Measurements from ENCODE around the gene ZDHHC11. TPM values are rescaled to one million over a fixed set of nuclear protein-coding genes. Genes with fewer than 3 reads are reported as not detected.

Gene ZDHHC11, protein sequence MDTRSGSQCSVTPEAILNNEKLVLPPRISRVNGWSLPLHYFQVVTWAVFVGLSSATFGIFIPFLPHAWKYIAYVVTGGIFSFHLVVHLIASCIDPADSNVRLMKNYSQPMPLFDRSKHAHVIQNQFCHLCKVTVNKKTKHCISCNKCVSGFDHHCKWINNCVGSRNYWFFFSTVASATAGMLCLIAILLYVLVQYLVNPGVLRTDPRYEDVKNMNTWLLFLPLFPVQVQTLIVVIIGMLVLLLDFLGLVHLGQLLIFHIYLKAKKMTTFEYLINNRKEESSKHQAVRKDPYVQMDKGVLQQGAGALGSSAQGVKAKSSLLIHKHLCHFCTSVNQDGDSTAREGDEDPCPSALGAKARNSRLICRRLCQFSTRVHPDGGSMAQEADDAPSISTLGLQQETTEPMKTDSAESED
- 0.12 and 0.29 TPM in 2 replicates for total RNA-seq (2014; rRNA removed; shearing (Covaris generic))

DNA sequence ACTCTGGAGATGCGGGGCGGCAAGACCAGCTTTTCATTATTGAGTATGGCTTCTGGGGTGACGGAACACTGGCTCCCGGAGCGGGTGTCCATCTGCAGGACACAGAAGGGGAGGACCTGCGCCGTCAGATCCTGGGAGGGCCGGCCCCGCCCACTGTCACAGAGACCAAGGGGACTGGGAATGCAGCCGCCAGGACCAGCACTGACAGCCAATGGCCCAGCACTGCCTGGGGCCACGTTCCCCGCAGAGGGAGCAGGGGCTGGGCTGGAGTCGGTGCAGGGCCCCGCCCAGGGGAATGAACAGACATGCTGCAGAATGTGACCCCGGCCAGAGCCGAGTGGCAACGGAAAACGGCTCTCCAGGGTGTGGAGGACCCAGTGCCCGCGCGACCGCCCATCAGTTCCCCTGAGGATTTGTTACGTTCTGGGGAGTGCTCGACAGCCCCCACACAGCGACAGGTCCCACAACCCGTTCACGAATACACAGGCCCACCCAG is at the start of gene ZDHHC11:
Gene ZDHHC11, minus strand, starts transcription at position 476 of the 496 bp plus-strand sequence. Its CDS starts 384 bp downstream, at position 92.
- no peak for DNase-seq (ENCODE audit: low read depth)

DNA sequence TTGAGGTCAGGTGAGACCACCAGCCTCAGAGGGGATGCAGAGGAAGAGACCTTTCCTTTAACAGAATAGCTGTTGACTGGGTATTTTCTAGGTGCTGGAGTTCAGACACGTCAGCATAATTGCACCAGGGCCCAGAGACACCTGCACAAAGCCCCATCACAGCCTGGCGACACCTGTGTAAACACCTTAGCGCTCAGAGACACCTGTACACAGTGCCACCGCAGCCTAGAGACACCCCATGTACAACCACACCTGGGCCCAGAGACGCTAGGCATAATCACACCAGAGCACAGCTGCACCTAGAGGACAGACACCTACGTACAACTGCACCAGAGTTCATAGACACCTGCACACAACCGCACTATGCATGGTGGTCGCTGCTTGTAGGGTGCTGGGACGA is 42.9 kb upstream of the ZDHHC11 start:
- DNase-seq (ENCODE audit: low read depth) = no peak

DNA sequence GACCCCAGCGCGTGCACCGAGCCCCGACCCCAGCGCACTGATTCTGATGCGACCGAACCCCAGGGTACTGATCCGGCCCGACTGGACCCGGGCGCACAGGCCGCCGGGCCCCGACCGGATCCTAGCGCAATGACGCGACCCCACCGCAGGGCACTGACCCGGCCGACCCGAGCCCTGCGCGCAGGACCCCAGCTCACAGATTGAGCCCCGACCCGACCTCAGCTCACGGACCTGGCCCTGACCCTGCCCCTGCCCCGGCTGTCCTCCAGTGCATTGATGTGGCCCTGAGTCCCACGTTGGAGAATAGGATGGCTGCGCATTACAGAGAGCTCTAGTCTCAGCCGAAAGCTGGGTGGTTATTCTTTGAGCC is 42.3 kb upstream of the ZDHHC11 start:
- no peak for DNase-seq (ENCODE audit: low read depth)

DNA sequence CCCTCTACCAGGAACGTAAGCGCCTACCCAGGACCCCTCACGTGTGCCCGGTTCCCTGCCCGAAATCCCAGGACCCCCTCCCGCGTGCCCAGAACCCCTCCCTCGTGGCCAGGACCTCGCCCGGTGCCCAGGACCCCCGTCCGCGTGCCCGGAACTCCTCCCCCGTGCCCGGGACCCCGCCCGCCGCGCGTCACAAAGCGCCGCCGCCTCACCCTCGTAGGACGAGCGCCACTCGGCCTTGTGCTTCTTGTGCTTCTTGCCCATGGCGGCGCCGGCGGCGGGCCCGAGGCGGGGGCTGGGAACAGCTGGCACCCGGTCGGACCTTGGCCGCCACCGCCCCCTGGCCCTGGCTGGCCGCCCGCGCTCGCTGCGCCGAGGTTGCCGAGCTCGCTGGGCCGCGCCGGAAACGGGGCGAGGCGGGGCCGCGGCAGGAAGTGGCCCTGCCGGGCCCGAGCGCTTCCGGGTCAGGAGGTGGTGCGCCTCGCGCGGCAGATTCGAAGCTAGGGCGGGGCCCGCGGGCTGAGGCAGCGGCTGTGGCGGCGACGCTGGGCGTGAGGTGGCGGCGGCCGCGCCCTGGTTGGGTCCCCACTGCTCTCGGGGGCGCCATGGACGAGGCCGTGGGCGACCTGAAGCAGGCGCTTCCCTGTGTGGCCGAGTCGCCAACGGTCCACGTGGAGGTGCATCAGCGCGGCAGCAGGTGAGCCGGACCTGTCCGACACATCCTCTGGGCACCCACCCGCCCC is 41.8 kb upstream of the ZDHHC11 start, which contains the start of the genes BRD9 and TRIP13:
Gene BRD9, minus strand, starts transcription at position 408 of the 743 bp plus-strand sequence. Its CDS starts 144 bp downstream, at position 264.
Gene TRIP13, plus strand, starts transcription at position 491 of the 743 bp plus-strand sequence. Its CDS starts 115 bp downstream, at position 606.
- peak; percentile 78 for DNase-seq (ENCODE audit: low read depth)

DNA sequence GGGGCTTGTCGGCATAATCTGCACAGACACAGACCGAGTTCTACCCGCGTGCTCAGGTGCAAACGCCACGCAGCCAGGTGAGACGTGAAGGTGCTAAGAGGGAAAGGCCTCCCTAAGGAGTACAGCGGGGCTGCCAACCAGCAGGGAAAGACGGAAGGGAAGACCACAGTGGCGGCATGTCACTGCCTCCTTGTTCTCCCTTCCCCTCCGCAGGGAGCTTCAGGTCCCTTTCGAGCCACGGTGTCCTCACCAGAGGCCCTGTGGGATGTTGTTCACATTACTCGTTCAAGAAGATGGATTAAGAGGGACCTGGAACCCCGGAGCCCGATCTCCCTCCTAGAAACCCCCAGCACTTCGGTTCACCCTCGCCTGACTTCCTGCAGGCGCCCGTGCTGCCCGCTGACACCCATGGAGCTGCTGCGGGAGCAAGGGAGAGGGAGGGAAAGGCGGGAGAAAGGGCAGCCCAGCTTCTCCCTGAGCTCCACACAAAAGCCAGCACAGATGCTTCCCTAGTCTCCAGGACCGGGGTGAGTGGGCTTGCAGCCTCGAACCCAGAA is 41.1 kb upstream of the ZDHHC11 start:
- peak; percentile 16 for DNase-seq (ENCODE audit: low read depth)

DNA sequence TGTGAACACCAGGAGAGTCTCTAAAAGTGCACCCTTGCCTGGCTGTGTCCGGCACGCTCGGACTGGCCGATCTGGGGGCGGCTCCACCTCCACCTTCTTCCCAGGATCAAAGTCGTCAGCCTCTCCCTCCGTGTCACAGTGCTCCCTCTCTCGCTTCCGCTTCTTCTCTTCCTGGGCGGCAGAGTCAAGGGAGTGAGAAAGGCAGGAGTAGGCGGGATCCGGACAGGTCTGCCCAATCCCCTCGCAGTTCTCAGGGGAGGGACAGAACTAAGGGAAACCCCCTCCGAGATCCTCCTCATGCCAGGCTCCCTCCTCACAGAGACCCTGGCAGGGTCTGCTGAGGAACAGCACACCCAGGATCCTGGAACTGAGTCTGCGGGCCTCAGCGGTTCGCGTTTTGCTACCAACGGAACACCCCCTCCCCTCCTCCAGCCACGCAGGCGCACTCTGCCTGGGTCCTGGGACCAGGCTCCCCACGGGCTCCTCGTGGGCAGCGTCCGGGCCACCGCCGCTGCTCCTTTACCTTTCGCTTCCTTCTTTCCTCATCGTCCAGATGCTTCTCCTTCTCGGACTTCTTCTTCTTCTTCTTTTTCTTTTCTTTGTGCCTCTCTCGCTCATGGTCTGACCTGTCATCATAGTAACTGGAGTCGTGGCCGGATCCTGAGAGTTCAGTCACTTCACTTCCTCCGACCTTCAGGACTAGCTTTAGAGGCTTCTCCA is 40.5 kb upstream of the ZDHHC11 start:
- DNase-seq (ENCODE audit: low read depth) = peak; percentile 42

DNA sequence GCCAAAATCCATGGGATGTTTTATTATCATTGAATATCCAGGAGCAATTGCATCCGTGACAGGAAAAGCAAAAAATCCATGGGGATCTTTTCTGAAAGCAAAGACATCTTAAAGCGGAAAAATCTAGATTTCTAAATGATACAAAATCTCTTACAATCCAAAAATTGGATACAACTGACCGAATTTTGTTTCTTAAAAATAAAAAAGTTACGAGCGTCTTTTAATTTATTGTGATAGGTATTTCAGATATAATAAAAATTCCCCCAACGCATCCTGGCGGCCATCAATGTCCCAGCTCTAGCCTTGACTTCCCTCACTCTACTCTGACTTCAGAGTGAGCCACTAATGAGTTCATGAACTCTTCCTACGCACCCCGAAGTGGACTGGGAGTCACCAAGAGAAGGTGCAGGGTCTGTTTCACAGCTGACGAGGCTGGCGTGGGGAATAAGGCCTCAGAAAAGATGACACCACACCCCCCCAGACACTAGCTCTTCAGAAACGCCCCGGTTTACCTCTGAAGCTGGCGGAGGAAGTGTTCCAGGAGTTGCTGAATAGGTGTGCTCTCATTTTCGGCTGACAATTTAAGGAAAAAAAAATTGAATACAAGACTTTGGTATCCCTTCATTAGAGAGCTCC is 38.4 kb upstream of the ZDHHC11 start:
- DNase-seq (ENCODE audit: low read depth) = no peak

DNA sequence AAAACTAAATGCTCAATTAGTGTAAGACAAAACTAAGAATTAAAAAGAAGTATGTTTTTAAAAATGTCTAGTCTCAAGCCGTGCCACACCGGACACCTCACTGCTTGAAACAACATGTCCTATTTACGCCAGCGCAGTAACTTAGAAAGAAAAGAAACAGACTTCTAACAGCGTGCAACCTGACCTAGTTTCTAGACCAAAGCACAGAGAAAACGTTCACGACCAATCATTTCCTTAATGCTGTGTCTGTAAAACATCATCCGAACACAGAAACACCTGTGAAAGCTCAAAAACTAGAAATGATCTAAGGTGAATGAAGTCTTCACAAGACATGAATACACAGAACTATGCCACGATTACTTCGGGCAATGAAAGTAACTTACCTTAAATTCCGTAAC is 37.9 kb upstream of the ZDHHC11 start:
- no peak for DNase-seq (ENCODE audit: low read depth)

DNA sequence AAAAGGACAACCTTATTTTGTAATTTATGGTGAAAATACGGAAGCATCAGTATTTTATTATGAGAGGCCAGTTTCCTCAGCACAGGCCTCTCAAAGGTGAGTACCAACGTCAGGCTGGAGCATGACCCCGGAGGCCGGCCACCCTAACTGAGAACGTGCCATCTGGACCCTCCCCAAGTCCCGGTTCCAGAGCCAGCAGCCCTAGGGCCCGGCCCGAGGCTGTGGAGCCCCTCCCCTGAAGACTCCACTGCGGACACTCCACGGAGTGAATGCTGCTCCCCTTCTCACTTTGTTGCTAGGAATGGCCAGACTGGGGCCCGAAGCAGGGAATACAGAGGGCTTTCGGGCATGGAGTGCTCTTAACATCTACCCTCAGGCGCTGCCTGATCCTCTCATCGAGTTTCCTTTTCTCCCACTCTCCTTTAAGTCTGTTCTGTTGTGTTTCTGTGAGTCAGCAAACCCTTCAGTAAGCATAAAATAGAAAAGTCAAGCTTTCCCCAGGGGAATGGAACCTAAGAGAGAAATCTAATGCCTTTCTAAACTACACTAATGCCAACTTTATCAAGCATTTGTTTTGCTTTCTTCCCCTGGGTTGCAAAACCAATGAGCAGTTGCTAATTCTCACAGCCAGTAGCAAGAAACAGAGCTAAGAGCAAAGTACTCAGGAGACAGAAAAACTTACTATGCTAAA is 37.3 kb upstream of the ZDHHC11 start:
- DNase-seq (ENCODE audit: low read depth) = no peak

DNA sequence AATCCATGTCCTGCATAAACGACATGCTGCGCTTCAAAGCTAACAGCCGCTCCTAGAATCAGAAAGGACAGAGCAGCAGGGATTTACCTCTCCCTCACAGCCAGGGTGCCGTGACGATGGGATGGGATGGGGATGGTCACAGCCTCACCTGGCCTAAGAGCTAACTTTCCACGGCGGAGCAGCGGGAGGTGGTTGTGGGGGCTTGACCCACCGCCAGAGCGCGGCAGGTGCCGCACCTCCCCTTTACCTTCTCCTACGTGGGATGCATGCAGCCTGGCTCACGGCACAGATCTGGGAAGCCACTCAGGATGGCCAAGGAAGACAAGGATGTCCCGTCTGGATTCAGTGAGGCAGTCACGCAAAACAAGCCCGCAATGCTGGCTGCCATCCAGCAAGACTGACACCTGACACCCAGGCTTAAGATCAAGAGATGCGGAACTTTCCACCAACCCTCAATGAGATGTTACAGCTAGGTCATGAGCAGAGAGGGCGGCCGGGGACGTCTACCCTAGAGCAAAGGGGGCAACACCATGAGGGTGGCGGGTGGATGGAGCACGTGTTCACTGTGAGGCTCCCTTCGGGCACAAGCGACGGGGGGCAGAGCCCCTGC is 36.0 kb upstream of the ZDHHC11 start:
- DNase-seq (ENCODE audit: low read depth) = no peak

DNA sequence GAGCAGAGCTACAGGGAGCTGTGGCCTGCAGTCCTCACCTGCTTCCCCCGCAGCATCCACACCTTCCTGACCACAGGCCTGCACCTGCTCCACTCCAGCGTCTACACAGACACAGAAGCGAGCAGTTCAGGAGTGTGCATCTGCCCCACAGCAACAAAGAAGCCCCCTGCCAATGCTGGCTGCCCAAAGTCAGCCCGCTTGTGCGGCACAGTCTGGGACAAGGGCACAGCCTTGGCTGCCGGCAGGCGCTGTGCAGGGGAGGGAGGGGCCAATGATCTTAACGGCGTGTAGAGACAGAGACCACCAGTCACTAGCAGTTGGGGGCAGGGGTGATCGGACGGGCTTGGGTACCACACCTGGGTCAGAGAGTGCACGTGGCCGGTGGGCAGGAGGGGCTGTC is 35.2 kb upstream of the ZDHHC11 start:
- DNase-seq (ENCODE audit: low read depth) = no peak

DNA sequence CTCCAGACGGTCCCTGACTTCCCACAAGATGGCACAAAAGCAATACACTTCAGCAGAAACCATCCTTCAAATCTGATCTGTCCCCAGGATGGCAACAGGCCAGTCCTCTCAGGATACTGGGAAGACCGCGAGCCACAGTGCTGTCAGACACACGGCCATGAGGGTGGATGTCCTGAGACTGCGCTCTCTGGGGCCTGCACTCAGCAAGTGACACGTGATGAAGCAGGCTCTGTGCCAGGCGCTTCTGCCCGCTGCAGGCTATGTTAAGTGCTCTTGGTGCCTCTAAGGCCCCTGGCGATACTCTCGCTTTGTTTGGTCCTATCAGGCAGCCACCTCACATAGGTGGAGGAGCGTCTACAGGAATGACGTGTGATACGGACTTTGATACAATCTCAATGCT is 34.7 kb upstream of the ZDHHC11 start:
- DNase-seq (ENCODE audit: low read depth) = no peak

DNA sequence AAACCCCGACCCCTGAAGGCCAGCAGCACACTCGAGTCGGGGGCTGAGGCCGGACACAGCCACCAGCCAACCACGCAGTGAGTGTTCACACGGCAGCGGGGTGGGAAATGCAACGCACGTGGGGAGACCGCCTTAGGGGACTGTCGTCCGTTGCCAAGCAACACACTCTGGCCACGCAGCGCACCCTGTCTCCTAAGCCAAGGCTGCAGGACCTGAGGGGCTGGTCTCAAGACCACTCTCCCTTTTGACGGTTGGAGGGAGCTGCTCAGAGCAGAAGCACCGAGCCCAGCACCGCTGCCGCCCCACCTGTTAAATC is 34.3 kb upstream of the ZDHHC11 start:
- DNase-seq (ENCODE audit: low read depth) = no peak

DNA sequence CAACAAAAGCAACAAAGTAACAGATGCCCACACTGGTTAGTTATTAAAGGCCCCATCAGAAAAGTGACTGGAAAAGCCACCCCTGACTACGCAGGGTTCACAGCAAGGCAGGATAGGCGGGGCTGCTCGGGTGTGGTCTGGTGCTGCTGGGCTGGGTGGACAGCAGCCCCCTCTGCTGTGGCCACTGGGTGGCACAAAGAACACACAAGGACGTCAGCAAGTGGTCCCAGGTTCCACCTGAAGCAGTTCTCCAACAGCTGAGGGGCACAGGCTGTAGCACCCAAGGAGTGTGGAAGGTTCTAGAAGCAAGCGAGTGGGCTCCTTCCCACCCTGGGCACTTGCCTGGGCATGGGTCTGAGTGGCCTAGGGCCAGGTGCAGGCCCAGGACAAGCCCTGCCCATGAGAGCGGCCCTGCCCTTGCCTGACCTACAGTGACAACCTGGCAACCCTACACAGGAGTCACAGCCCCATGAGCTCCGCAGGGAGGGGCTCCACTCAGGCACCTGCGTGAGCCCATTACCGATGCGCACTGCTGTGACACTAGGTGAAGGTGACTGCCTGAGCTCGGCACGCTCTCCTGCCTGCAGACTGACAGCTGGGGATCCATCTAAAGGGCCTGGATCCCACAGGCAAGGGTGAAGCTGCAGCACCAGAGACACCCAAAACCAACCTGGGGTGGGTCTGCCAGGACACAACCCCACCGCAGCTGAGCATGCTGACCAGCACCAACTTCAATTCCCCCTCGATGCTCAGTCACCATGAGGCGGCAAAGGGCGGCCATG is 33.8 kb upstream of the ZDHHC11 start:
- no peak for DNase-seq (ENCODE audit: low read depth)

DNA sequence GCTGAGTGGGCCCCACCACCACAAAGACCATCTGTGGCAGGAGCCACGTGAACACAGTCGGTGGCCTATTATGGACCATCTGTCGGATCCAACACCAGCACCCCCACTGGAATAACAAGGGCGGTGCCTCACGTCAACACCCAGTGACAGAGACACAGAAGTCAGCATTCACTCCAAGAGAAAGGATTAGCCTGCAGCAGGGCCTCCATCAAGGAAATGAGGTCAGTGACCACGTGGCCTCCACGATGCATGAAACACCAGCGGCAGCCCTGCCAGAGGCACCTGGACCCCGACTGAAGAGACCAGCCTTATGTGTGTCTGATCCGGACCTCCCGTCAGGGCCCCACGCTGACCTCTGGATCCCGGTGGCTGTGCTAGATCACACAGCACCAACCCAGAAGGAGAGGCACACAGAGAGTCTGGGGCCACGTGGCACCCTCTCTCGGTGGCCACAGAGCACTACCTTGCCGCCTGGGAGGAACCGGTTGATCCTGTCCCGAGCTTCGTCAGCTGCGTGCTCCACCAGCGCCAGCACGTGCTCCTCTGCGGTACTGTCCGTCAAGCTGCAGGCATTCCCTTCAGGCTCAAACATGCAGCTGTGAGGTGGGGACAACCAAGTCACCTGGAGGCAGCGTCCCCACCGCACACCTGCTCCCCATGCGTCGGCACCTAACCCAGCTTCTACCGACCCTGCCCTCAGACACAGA is 32.8 kb upstream of the ZDHHC11 start:
- no peak for DNase-seq (ENCODE audit: low read depth)

DNA sequence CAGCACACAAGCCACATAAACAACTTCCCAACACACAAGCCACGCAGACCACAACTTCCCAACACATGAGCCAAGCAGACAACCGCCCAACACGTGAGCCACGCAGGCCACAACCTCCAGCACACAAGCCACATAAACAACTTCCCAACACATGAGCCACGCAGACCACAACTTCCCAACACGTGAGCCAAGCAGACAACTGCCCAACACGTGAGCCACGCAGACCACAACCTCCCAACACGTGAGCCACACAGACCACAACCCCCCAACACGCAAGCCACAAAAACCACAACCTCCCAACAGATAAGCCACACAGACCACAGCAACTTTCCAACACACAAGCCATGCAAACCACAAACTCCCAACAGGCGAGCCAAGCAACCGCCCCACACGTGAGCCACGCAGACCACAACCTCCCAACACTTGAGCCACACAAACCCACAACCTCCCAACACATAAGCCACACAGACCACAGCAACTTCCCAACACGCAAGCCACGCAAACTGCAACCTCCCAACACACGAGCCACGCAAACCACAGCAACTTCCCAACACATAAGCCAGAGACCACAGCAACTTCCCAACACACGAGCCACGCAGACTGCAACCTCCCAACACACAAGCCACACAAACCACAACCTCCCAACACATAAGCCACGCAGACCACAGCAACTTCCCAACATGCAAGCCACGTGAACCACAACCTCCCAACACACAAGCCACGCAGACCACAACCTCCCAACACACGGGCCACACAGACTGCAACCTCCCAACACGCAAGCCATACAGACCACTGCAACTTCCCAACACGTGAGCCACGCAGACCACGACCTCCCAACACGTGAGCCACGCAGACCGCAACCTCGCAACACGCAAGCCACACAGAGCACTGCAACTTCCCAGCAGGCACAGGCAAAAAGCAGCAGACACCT is 31.7 kb upstream of the ZDHHC11 start:
- DNase-seq (ENCODE audit: low read depth) = no peak

DNA sequence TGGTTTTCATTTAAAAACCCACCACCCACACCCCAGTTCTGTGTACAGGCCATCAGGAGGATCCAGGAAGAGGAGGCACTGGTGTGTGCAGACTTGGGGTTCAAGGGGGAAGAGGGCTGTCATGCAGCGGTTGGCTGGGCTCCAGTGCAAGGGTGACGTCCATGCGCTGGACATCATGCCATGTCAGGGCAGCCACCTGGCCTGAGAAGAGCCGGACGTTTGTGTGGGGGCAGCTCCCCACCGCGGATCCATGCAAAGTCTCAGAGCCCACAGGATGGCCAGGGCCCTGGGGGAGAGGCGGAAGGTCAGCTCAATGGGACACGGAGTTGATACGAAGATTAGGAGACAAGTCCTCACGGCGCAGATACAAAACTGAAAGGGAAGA is 30.8 kb upstream of the ZDHHC11 start:
- DNase-seq (ENCODE audit: low read depth) = no peak

Measured in RPMI7951 (cell line).